ENCODE measurements around the gene PALM3.

Gene PALM3

GRCh38 chr19:14006766-14007562 lies 54.9 kb downstream of the PALM3 start:
- no peak for DNase-seq (ENCODE audit: low read depth)
- TF ChIP-seq CTCF (conservative IDR thresholded peaks at IDR 0.05; ENCODE audit: control insufficient read depth, insufficient read depth, low read depth, low read length) = no peak
- peak overlapping the region; percentile 76 for H3K4me3 ChIP-seq (ENCODE audit: control insufficient read depth, low read depth, low read length)

GRCh38 chr19:14006085-14006765 lies 55.7 kb downstream of the PALM3 start, which contains the start of gene RFX1:
Gene RFX1 (minus strand): TSS chr19:14006320. CDS start chr19:13993843, 12,477 bp downstream.
- TF ChIP-seq CTCF (conservative IDR thresholded peaks at IDR 0.05; ENCODE audit: control insufficient read depth, insufficient read depth, low read depth, low read length) = no peak
- DNase-seq (ENCODE audit: low read depth) = peak; percentile 100
- H3K4me3 ChIP-seq (ENCODE audit: control insufficient read depth, low read depth, low read length) = peak within 1 kb of the TSS; percentile 76

- peak; percentile 75 for DNase-seq (ENCODE audit: low read depth)
- TF ChIP-seq CTCF (conservative IDR thresholded peaks at IDR 0.05; ENCODE audit: control insufficient read depth, insufficient read depth, low read depth, low read length) = no peak
- peak overlapping the region; percentile 76 for H3K4me3 ChIP-seq (ENCODE audit: control insufficient read depth, low read depth, low read length)
Observed at GRCh38 chr19:14005349-14006084, 56.4 kb downstream of the PALM3 start.

- peak overlapping the region; percentile 27 for H3K4me3 ChIP-seq (ENCODE audit: control insufficient read depth, low read depth, low read length)
- peak; percentile 38 for DNase-seq (ENCODE audit: low read depth)
Observed at GRCh38 chr19:14004619-14005348, 57.1 kb downstream of the PALM3 start.

More at GRCh38 chr19:14004619-14005348, 57.1 kb downstream of the PALM3 start:
- no peak for TF ChIP-seq CTCF (conservative IDR thresholded peaks at IDR 0.05; ENCODE audit: control insufficient read depth, insufficient read depth, low read depth, low read length)
